Measurements from ENCODE around the gene MAML2. TPM values are rescaled to one million over a fixed set of nuclear protein-coding genes. Genes with fewer than 3 reads are reported as not detected.

MAML2 gene
- total and polyA plus RNA-seq, 9 of the 15 experiments (the other 6 are each of a cell fraction or from before 2014, with no cell fraction given): 0.79 to 6.8 (median 4.8) TPM

DNA sequence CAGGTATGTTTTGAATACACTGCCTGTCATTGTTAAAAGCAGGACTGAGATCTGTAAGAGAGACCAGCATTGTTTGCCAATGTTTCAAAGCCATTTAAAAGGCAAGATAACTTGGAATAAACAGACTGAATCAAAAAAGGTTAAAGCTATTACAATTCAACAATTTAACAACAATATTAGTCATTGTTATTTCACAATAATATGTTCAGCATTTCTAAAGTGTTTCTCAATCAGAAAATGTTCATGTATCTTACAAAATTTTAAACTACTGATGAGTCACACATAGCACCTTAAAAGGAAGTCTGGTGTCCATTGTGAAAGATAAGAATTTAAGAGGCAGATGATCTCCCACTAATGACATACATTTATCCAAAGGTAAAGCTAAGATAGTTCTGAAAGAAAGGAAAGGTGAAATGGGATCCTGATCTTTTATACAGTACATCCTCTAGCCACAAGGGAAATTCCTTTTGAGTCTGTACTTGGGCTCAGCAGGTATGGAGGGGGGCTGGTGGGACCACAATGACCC is 79.7 kb downstream of the MAML2 start (continued):
- TF ChIP-seq FOS (IDR thresholded peaks at IDR 0.05; ENCODE audit: extremely low read depth, insufficient read length) (peak; percentile 21), EP300 (IDR thresholded peaks at IDR 0.05; ENCODE audit: low read length) (peak; percentile 45; the same call in 1 of the 2 replicates), JUN (IDR thresholded peaks at IDR 0.05; ENCODE audit: borderline replicate concordance, low read depth, low read length) (peak; percentile 55; the same call in 1 of the 2 replicates), JUN (CRISPR knock-in tag; IDR thresholded peaks at IDR 0.05; ENCODE audit: borderline replicate concordance) (no peak), TAF1 (IDR thresholded peaks at IDR 0.05; ENCODE audit: control insufficient read depth, extremely low read depth, insufficient read depth, low read length, severe bottlenecking) (no peak), TEAD4 (IDR thresholded peaks at IDR 0.05; ENCODE audit: low read length) (0 out of 2 replicates have a peak, but pooled peaks have one; percentile 23), TEAD4 (CRISPR knock-in tag; IDR thresholded peaks at IDR 0.05; ENCODE audit: borderline replicate concordance) (no peak), CREM (IDR thresholded peaks at IDR 0.05; ENCODE audit: low read depth) (no peak), C11orf30 (IDR thresholded peaks at IDR 0.05; ENCODE audit: low read depth) (peak; percentile 21; the same call in 1 of the 2 replicates), SMARCA4 (IDR thresholded peaks at IDR 0.05) (peak; percentile 71; the same call in 1 of the 2 replicates), POLR2H (tag; IDR thresholded peaks at IDR 0.05; ENCODE audit: low read depth) (0 out of 2 replicates have a peak, but pooled peaks have one; percentile 30), ATF7 (IDR thresholded peaks at IDR 0.05) (no peak), TRIM24 (IDR thresholded peaks at IDR 0.05) (0 out of 4 replicates have a peak, but pooled peaks of 1 of the 2 experiments have one; percentile 13), SNRNP70 (optimal IDR thresholded peaks at IDR 0.05; ENCODE audit: low read depth, low read length) (no peak), NFE2 (IDR thresholded peaks at IDR 0.05; ENCODE audit: low read depth) (0 out of 2 replicates have a peak, but pooled peaks have one; percentile 10)
- TF ChIP-seq, protein P1, sequence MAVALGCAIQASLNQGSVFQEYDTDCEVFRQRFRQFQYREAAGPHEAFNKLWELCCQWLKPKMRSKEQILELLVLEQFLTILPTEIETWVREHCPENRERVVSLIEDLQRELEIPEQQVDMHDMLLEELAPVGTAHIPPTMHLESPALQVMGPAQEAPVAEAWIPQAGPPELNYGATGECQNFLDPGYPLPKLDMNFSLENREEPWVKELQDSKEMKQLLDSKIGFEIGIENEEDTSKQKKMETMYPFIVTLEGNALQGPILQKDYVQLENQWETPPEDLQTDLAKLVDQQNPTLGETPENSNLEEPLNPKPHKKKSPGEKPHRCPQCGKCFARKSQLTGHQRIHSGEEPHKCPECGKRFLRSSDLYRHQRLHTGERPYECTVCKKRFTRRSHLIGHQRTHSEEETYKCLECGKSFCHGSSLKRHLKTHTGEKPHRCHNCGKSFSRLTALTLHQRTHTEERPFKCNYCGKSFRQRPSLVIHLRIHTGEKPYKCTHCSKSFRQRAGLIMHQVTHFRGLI (CRISPR knock-in tag; IDR thresholded peaks at IDR 0.05): no peak
- TF ChIP-seq, protein P2, sequence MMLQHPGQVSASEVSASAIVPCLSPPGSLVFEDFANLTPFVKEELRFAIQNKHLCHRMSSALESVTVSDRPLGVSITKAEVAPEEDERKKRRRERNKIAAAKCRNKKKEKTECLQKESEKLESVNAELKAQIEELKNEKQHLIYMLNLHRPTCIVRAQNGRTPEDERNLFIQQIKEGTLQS (IDR thresholded peaks at IDR 0.05): peak; percentile 93
- TF ChIP-seq, protein P2 (CRISPR knock-in tag; conservative IDR thresholded peaks at IDR 0.05): no peak
- TF ChIP-seq, protein P3, sequence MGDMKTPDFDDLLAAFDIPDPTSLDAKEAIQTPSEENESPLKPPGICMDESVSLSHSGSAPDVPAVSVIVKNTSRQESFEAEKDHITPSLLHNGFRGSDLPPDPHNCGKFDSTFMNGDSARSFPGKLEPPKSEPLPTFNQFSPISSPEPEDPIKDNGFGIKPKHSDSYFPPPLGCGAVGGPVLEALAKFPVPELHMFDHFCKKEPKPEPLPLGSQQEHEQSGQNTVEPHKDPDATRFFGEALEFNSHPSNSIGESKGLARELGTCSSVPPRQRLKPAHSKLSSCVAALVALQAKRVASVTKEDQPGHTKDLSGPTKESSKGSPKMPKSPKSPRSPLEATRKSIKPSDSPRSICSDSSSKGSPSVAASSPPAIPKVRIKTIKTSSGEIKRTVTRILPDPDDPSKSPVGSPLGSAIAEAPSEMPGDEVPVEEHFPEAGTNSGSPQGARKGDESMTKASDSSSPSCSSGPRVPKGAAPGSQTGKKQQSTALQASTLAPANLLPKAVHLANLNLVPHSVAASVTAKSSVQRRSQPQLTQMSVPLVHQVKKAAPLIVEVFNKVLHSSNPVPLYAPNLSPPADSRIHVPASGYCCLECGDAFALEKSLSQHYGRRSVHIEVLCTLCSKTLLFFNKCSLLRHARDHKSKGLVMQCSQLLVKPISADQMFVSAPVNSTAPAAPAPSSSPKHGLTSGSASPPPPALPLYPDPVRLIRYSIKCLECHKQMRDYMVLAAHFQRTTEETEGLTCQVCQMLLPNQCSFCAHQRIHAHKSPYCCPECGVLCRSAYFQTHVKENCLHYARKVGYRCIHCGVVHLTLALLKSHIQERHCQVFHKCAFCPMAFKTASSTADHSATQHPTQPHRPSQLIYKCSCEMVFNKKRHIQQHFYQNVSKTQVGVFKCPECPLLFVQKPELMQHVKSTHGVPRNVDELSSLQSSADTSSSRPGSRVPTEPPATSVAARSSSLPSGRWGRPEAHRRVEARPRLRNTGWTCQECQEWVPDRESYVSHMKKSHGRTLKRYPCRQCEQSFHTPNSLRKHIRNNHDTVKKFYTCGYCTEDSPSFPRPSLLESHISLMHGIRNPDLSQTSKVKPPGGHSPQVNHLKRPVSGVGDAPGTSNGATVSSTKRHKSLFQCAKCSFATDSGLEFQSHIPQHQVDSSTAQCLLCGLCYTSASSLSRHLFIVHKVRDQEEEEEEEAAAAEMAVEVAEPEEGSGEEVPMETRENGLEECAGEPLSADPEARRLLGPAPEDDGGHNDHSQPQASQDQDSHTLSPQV (IDR thresholded peaks at IDR 0.05): 0 out of 2 replicates have a peak, but pooled peaks have one; percentile 25
- TF ChIP-seq, protein P4, sequence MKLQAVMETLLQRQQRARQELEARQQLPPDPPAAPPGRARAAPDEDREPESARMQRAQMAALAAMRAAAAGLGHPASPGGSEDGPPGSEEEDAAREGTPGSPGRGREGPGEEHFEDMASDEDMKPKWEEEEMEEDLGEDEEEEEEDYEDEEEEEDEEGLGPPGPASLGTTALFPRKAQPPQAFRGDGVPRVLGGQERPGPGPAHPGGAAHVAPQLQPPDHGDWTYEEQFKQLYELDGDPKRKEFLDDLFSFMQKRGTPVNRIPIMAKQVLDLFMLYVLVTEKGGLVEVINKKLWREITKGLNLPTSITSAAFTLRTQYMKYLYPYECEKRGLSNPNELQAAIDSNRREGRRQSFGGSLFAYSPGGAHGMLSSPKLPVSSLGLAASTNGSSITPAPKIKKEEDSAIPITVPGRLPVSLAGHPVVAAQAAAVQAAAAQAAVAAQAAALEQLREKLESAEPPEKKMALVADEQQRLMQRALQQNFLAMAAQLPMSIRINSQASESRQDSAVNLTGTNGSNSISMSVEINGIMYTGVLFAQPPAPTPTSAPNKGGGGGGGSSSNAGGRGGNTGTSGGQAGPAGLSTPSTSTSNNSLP (IDR thresholded peaks at IDR 0.05; ENCODE audit: borderline replicate concordance, low read depth, low read length): peak; percentile 54; the same call in 1 of the 2 replicates

All from K562 (cell line).